ENCODE results near the gene GADD45B.
A peak's percentile ranks its signal among the peaks of the same experiment; 100 is the strongest.
"Not testable (repeated sequence)": the region's sequence is repeated elsewhere in the genome, so short reads cannot be mapped to it uniquely, and the experiment has no call there.

GADD45B gene

DNA sequence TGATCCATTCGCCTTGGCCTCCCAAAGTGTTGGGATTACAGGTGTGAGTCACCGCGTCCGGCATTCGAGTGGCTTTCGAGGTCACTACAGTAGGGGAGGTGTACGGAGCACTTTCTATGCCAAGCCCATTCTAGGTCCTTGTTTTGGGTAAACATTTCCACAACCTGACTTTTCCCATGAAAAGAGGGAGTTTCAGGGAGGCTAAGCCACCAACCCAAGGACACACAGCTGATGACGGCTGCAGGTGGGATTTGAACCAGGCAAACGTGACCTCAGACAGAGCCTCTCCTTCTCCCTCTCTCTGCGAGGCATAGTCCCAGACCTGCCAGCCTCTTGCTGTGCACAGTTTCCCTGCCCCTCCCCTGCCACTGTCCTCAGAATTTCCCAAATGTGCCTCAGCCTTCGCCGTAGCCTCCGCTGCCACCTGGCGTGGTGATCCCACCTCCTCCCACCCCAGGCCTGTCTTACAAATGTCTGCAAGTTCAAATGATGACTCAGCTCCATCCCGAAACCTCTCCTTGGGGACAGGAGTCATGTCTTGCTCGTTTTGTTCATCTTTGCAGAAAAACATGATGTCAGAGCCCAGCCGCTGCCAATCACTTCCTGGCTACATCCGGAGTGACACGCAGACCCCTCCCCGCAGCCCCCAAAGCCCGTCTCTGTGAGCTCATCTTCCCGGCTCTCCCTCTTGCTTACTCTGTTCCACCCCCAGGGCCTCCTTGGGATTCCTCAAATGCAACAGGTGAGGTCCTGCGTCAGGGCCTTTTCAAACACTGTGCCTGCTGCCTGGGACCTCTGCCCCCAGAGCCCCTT lies 6.6 kb upstream of the GADD45B start:
- peak; percentile 59 for DNase-seq (ENCODE audit: low spot score)

GRCh38 chr19:2469915-2470200 lies 6.1 kb upstream of the GADD45B start:
- not testable (repeated sequence) for DNase-seq (ENCODE audit: low spot score)

GRCh38 chr19:2474232-2475017 lies 1.5 kb upstream of the GADD45B start:
- DNase-seq (ENCODE audit: low spot score), result peak; percentile 86

GRCh38 chr19:2475018-2475701 lies 767 bp upstream of the GADD45B start:
- DNase-seq (ENCODE audit: low spot score), result no peak

GRCh38 chr19:2476451-2477140 lies 669 bp downstream of the GADD45B start:
- DNase-seq (ENCODE audit: low spot score), result no peak

- DNase-seq (ENCODE audit: low spot score), result no peak
Measured at GRCh38 chr19:2477141-2477710, 1.3 kb downstream of the GADD45B start.

DNA sequence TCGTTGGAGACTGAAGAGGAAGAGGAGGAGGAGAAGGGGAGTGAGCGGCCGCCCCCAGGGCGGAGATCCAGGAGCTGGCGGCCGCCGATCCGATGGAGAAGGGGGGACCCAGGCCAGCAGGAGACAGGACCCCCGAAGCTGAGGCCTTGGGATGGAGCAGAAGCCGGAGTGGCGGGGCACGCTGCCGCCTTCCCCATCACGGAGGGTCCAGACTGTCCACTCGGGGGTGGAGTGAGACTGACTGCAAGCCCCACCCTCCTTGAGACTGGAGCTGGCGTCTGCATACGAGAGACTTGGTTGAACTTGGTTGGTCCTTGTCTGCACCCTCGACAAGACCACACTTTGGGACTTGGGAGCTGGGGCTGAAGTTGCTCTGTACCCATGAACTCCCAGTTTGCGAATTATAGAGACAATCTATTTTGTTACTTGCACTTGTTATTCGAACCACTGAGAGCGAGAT lies 1.8 kb downstream of the GADD45B start:
- no peak for DNase-seq (ENCODE audit: low spot score)

DNA sequence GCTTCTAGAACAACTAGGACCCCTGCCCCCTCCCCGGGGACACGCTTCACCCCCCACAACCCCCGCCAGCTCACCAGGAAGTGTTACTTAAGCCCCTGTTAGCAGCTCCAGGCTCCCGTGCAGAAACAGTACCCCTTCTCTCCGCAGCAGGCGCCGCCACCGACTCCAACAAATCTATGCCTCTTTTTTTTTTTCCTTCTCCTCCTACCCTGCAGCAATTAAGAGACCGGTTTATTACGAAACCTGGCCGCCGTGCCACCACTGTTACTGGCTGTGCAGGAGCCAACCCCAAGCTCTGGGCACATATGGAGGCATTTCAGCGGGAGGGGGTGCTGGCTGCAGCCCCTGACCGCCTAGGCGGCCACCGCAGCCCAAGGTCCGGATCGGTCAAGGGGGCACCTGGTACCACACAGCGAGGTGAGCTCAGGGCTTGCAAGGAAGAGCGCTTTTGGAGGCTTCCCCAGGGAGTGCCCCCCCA lies 2.4 kb downstream of the GADD45B start:
- DNase-seq (ENCODE audit: low spot score), result no peak

DNA sequence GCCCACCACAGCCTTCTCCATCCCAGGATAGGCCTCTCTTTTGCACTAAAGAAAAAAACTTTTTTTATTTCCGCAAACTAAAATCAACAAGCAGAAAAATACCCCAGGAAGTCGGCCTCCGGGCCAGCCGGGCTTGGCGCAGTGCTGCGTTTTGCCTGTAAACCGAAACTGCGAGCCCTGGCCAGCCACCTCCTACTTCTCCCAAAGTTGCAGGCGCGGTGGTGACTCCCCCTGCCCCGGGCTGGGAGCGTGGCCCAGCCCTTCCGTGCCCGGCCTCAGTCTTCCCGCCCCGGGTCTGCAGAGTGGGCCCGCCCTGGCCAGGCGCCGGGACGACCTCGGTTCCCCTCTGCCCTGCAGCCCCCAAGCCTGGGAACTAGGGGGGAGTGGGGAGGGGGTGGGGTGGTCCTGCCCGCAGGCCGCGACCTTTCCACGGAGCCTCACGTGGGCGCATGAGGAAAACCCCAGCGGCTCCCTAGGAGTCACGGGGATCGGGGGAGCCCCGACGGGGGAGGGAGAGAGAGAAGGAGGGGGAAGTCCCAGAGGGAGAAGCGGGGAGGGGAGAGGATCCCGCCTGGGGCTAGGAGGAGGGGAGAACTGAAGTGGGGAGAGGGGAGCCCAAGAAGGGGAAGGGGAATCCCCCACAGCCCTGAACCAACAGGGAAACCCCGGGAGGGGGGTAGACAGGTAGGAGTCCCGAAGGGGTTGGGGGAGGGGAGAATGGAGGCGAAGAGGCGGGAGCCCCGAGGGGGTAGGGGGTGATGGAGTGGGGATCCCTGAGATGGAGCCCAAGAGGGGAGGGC lies 3.0 kb downstream of the GADD45B start:
- DNase-seq (ENCODE audit: low spot score), result no peak

DNA sequence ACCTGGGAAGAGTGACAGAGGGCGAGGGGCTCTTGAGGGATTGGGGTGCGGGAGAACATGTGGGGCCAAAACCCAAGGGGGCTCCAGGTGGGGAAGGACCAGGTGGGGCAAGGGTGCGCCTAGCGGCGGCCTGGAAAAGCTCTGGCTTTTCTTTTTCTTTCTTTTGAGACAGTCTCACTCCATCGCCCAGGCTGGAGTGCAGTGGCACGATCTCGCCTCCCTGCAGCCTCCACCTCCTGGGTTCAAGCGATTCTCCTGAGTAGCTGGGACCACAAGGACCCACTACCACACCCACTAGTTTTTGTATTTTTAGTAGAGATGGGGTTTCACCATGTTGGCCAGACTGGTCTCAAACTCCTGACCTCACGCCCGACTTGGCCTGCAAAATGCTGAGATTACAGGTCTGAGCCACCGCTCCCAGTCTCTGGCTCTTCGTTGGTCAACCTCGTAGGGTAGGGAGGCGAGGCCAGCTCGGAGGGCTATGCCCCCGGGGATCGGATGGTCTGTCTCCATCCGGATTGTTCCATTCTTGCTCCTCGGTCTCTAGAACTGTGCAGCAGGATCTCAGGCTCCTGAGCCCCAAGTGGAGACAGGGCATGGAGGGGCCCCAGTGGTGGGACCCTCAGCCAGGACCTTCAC lies 3.7 kb downstream of the GADD45B start:
- DNase-seq (ENCODE audit: low spot score), result no peak

- no peak for DNase-seq (ENCODE audit: low spot score)
Measured at GRCh38 chr19:2481466-2481865, 5.5 kb downstream of the GADD45B start.

DNA sequence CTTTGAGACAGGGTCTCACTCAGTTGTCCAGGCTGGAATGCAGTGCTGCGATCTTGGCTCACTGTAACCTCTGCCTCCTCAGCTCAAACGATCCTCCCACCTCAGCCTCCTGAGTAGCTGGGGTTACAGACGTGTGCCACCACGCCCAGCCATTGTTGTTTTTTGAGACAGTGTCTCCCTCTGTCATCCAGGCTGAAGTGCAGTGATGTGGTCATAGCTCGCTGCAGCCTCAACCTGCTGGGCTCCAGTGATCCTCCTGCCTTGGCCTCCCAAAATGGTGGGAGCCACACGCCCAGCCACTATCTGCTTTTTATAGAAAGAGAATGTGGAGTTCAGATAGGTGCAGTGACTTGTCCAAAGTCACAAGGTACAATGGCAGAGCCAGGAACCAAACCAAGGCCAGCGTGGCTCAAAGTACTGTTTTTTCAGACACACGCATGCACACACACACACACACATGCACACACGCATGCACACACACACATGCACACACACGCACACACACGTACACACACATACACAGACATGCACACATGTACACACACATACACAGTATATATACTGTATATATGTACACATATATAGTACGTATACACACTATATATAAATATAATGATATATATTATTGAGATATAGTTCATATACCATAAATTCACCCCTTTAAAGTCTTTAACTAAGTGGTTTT lies 6.6 kb downstream of the GADD45B start:
- no peak for DNase-seq (ENCODE audit: low spot score)

- no peak for DNase-seq (ENCODE audit: low spot score)
Measured at GRCh38 chr19:2483084-2483483, 7.2 kb downstream of the GADD45B start.

GRCh38 chr19:2483484-2484151 lies 7.7 kb downstream of the GADD45B start:
- no peak for DNase-seq (ENCODE audit: low spot score)

GRCh38 chr19:2484178-2484937 lies 8.4 kb downstream of the GADD45B start:
- no peak for DNase-seq (ENCODE audit: low spot score)

- DNase-seq (ENCODE audit: low spot score), result no peak
Measured at GRCh38 chr19:2485428-2485827, 9.5 kb downstream of the GADD45B start.

GRCh38 chr19:2487090-2487489 lies 11.2 kb downstream of the GADD45B start:
- no peak for DNase-seq (ENCODE audit: low spot score)

- DNase-seq (ENCODE audit: low spot score), result no peak
Measured at GRCh38 chr19:2487842-2488241, 11.9 kb downstream of the GADD45B start.

Measured in AG08395 (cell line).